Activated naive CD8-positive, alpha-beta T cell treated with anti-CD3 and anti-CD28 coated beads, Interleukin-2, amount 50 U/mL, for 24 hours (primary cell): ENCODE data around the gene AGPAT1.

Experiments
- ATAC-seq: fragments of 150-1000 bp; cut with Tn5 transposase; one replicate; pipeline ENCODE4 v1.10.0; 2021
- DNase-seq: peaks from one replicate; pipeline ENCODE4 v3.0.0; 2021
- H3K27ac Mint-ChIP-seq: one replicate; pipeline ENCODE4 v1.8.0; 2021; ENCODE audit warnings: mild to moderate bottlenecking, mixed read lengths
- H3K27me3 Mint-ChIP-seq: one replicate; pipeline ENCODE4 v1.8.0; 2021; ENCODE audit warnings: mixed read lengths
- H3K36me3 Mint-ChIP-seq: one replicate; pipeline ENCODE4 v1.8.0; 2021; ENCODE audit warnings: low read depth, mixed read lengths
- H3K4me1 Mint-ChIP-seq: one replicate; pipeline ENCODE4 v1.8.0; 2021; ENCODE audit warnings: mixed read lengths
- H3K4me3 Mint-ChIP-seq: one replicate; pipeline ENCODE4 v1.8.0; 2021; ENCODE audit warnings: mild to moderate bottlenecking, moderate library complexity, mixed read lengths
- H3K9me3 Mint-ChIP-seq: one replicate; pipeline ENCODE4 v1.8.0; 2021; ENCODE audit warnings: mixed read lengths

AGPAT1 gene

GRCh38 chr6:32210191-32210601, 34.3 kb upstream of the AGPAT1 start:
- Mint-ChIP-seq H3K36me3 (no peaks in the 10 kb centered on the region), H3K4me3 (no peak overlapping the region), H3K27ac (no peak overlapping the region), H3K27me3 (no peaks in the 10 kb centered on the region), H3K9me3 (no peaks in the 10 kb centered on the region), H3K4me1 (no peaks in the 10 kb centered on the region)
- DNase-seq (no peak), ATAC-seq (no peak)

- H3K4me3 Mint-ChIP-seq, result no peak overlapping the region
- no peaks in the 10 kb centered on the region for H3K36me3 Mint-ChIP-seq
- H3K9me3 Mint-ChIP-seq, result no peaks in the 10 kb centered on the region
- H3K4me1 Mint-ChIP-seq, result no peaks in the 10 kb centered on the region
- DNase-seq, result no peak
- H3K27ac Mint-ChIP-seq, result no peak overlapping the region
- ATAC-seq, result no peak
- no peaks in the 10 kb centered on the region for H3K27me3 Mint-ChIP-seq
Observed at GRCh38 chr6:32208996-32209395, 33.1 kb upstream of the AGPAT1 start.

GRCh38 chr6:32204268-32204715, 28.4 kb upstream of the AGPAT1 start:
- Mint-ChIP-seq H3K4me3 (no peak overlapping the region), H3K9me3 (no peaks in the 10 kb centered on the region), H3K36me3 (no peaks in the 10 kb centered on the region), H3K4me1 (no peaks in the 10 kb centered on the region), H3K27me3 (no peaks in the 10 kb centered on the region), H3K27ac (no peak overlapping the region)
- DNase-seq (no peak), ATAC-seq (no peak)

- Mint-ChIP-seq H3K4me1 (no peaks in the 10 kb centered on the region), H3K27me3 (no peaks in the 10 kb centered on the region), H3K4me3 (no peak overlapping the region), H3K9me3 (no peaks in the 10 kb centered on the region), H3K27ac (no peak overlapping the region), H3K36me3 (no peaks in the 10 kb centered on the region)
- no peak for DNase-seq
- ATAC-seq, result no peak
Observed at GRCh38 chr6:32203426-32204267, 27.8 kb upstream of the AGPAT1 start.

GRCh38 chr6:32202186-32202585, 26.3 kb upstream of the AGPAT1 start:
- Mint-ChIP-seq H3K27ac (no peak overlapping the region), H3K4me3 (no peak overlapping the region), H3K9me3 (no peaks in the 10 kb centered on the region), H3K27me3 (no peaks in the 10 kb centered on the region), H3K4me1 (no peaks in the 10 kb centered on the region), H3K36me3 (no peaks in the 10 kb centered on the region)
- DNase-seq (no peak), ATAC-seq (no peak)

GRCh38 chr6:32200711-32201475, 25.0 kb upstream of the AGPAT1 start:
- Mint-ChIP-seq H3K9me3 (no peaks in the 10 kb centered on the region), H3K4me3 (no peak overlapping the region), H3K27ac (no peak overlapping the region), H3K4me1 (peaks cover 10% of the 10 kb centered on the region), H3K27me3 (no peaks in the 10 kb centered on the region), H3K36me3 (no peaks in the 10 kb centered on the region)
- ATAC-seq (no peak), DNase-seq (no peak)

- no peaks in the 10 kb centered on the region for H3K9me3 Mint-ChIP-seq
- no peak overlapping the region for H3K4me3 Mint-ChIP-seq
- no peaks in the 10 kb centered on the region for H3K27me3 Mint-ChIP-seq
- no peaks in the 10 kb centered on the region for H3K36me3 Mint-ChIP-seq
- ATAC-seq, result no peak
- peaks cover 24% of the 10 kb centered on the region for H3K4me1 Mint-ChIP-seq
- no peak overlapping the region for H3K27ac Mint-ChIP-seq
- DNase-seq, result no peak
Observed at GRCh38 chr6:32198866-32199265, 23.0 kb upstream of the AGPAT1 start.

GRCh38 chr6:32198345-32198696, 22.4 kb upstream of the AGPAT1 start:
- Mint-ChIP-seq H3K27me3 (no peaks in the 10 kb centered on the region), H3K27ac (no peak overlapping the region), H3K36me3 (no peaks in the 10 kb centered on the region), H3K4me3 (no peak overlapping the region), H3K9me3 (no peaks in the 10 kb centered on the region), H3K4me1 (peaks cover 30% of the 10 kb centered on the region)
- DNase-seq (no peak), ATAC-seq (no peak)

- H3K9me3 Mint-ChIP-seq, result no peaks in the 10 kb centered on the region
- ATAC-seq (no peak), DNase-seq (no peak)
- H3K4me3 Mint-ChIP-seq, result peak overlapping the region; percentile 93
- no peaks in the 10 kb centered on the region for H3K36me3 Mint-ChIP-seq
- H3K4me1 Mint-ChIP-seq, result peaks cover 37% of the 10 kb centered on the region
- peak overlapping the region; percentile 97 for H3K27ac Mint-ChIP-seq
- no peaks in the 10 kb centered on the region for H3K27me3 Mint-ChIP-seq
Observed at GRCh38 chr6:32196682-32197616, 21.1 kb upstream of the AGPAT1 start.

- no peaks in the 10 kb centered on the region for H3K36me3 Mint-ChIP-seq
- H3K4me3 Mint-ChIP-seq, result peak overlapping the region; percentile 93
- H3K9me3 Mint-ChIP-seq, result no peaks in the 10 kb centered on the region
- ATAC-seq (peak; percentile 88), DNase-seq (peak; percentile 83)
- peaks cover 44% of the 10 kb centered on the region for H3K4me1 Mint-ChIP-seq
- no peaks in the 10 kb centered on the region for H3K27me3 Mint-ChIP-seq
- H3K27ac Mint-ChIP-seq, result peak overlapping the region; percentile 97
Observed at GRCh38 chr6:32195902-32196681, 20.2 kb upstream of the AGPAT1 start.

GRCh38 chr6:32195652-32195901, 19.7 kb upstream of the AGPAT1 start:
- peak; percentile 90 for ATAC-seq
- Mint-ChIP-seq H3K36me3 (peaks cover 1% of the 10 kb centered on the region), H3K4me3 (peak overlapping the region; percentile 93), H3K27me3 (no peaks in the 10 kb centered on the region), H3K4me1 (peaks cover 47% of the 10 kb centered on the region), H3K9me3 (no peaks in the 10 kb centered on the region), H3K27ac (peak overlapping the region; percentile 93)
- peak; percentile 100 for DNase-seq

GRCh38 chr6:32194825-32195651, 19.2 kb upstream of the AGPAT1 start:
- H3K27me3 Mint-ChIP-seq, result no peaks in the 10 kb centered on the region
- peaks cover 49% of the 10 kb centered on the region for H3K4me1 Mint-ChIP-seq
- peaks cover 1% of the 10 kb centered on the region for H3K36me3 Mint-ChIP-seq
- DNase-seq (peak; percentile 41), ATAC-seq (no peak)
- H3K4me3 Mint-ChIP-seq, result peak overlapping the region; percentile 93
- no peaks in the 10 kb centered on the region for H3K9me3 Mint-ChIP-seq
- H3K27ac Mint-ChIP-seq, result peak overlapping the region; percentile 93

- peak overlapping the region; percentile 93 for H3K4me3 Mint-ChIP-seq
- H3K9me3 Mint-ChIP-seq, result no peaks in the 10 kb centered on the region
- H3K27ac Mint-ChIP-seq, result peak overlapping the region; percentile 93
- no peak for DNase-seq
- no peak for ATAC-seq
- no peaks in the 10 kb centered on the region for H3K27me3 Mint-ChIP-seq
- peaks cover 49% of the 10 kb centered on the region for H3K4me1 Mint-ChIP-seq
- peaks cover 1% of the 10 kb centered on the region for H3K36me3 Mint-ChIP-seq
Observed at GRCh38 chr6:32194388-32194787, 18.5 kb upstream of the AGPAT1 start.
